NCI-H1930 (cell line): ENCODE measurements around the gene SLC17A9.

Source experiments
- DNase-seq, 2 experiments: peaks; one replicate each; lab custom pipeline; 2025; lab: John Stamatoyannopoulos, UW

The SLC17A9 gene

DNA sequence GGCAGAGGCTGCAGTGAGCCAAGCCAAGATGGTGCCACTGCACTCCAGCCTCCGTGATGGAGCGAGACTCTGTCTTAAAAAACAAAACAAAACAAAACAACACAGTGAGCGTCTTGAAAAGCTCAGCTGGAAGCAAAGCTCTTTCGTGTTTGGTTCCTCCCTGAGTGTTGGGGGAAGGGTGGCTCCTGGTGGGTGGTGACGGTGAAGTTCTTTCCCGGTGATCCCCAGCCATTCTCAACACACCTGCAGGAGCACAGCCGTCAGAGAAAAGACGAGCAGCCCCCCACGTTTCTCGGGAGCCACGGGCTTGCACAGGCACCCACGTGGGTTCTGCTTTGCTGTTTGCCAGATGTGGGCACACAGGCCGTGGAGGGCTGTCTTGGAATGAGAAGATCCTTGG is 51.0 kb downstream of the SLC17A9 start:
- DNase-seq, result no peak

DNA sequence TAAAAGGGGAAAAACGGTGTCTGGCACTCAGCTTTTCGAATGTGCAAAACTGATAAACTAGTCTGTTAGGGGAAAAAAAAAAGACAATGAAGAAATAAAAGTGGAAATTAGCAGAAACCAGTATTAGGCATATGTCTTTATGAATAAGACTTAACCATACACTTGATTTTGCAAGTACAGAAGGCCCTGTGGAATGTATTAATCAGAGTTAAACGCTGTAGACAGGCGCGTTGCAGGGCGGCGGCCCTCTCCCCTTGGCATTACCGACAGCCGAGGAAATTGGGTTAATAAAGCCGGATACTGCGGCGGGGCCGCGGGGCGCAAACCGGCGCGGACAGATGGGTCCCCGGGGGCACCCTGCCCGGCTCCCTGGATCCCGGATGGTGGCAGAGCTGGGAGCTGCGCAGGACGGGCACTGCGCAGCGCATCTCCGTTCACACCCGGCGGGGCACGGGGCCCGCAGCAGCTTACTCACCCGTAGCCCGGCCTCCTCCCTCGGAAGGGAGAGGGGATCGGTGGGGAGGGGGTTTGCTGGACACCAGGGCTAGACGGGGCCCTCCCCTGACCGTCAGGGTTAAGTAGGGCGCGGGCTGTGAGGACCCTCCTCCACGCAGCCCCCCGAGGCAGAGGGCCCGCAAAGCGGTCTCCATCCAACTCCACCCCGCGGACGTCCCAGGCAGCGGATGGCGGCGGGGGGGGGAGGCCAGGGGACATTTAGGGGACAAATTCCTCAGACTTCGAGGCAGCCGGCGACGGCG is 52.3 kb downstream of the SLC17A9 start:
- no peak for DNase-seq

DNA sequence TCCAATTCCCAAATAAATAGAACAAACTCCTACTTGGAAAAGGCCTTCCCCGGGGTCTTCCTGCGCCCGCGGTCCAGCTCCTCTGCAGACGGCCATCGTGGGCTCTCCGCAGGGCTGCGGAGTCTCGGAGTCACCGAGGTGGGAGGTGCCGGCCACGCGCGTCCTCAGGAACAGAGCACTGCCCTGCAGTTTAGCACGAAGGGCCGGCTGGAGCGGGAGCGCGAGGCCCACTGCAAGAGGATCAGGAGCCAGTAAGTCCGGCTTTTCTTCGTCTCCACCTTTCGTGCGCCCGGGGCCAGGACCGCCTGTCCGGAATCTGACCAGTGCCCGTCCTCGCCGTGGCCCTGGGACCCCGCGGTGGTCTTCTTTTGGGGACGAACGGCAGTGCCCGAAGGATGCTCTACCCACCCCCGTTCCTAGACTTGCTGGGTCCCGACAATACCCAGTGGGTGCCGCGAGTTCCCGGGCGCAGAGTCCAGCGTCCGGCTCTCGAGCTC is 52.9 kb downstream of the SLC17A9 start:
- no peak for DNase-seq

DNA sequence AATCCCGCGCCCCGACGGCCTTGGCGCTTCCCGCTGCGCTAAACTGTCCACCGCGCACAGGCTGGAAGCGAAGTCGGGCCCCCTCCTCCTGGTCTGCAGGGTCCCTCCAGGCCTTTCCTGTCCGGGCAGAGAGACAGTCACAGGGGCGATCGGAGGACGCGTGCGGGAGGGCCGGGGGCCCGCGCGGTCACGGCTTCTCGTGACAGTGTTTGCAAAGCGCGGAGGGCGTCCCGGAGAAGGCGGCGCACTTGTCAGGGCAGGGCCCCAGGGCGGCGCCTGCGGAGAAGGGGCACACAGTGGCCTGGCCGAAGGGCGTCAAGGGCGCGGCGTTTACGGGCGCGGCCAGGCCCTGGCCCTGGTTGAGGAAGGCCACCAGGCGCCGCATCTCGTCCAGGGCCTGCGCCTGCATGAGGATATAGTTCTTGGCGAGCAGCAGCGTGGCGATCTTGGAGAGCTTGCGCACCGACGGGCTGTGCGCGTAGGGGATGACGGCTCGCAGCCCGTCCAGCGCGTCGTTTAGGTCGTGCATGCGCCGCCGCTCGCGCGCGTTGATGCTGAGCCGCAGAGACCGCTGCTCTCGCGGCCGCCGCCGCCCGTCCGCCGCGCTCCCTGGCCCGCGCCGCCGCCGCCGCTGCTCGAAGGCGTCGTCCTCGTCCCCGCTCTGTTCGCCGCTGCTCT is 53.5 kb downstream of the SLC17A9 start:
- DNase-seq, result peak in 1 of 2 experiments; percentile 28

DNA sequence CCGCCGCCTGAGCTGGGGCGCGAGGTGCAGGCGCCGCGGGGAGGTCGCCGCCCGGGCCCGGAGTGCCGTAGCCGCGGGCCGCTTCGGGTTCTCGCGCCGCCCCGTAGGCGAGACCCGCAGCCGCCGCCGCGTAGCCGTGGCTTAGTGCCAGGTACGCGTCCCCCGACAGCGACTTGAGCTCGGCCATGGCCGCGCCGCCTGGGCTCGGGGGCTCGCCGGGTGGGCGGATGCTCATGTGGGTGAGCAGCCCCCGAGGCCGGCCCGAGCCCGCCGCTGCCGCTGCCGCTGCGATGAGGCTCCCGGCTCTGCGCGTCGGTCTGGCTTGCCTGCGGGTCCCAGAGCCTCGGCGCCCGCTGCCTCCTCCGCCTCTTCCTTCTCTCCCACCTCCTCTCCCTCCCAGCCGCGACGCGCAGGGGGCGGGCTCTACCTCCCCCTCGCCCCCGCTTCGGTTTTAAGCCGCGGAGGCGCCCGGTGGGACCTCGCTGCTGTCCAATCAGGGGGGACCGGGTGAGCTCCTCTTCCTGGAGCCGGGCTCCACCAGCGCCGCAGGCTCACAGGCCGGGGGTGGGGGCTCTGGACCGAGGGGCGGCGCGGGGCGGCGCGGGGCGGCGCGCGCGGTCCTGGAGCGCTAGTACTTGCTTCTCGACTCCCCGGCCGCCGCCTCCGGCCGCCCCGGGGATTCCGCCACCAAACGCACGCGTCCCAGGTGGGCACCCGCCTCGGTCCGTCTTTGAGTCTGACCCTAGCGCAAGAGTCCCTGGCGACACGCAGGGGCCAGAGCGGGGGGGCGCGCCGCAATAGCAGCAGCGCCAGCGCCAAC is 54.2 kb downstream of the SLC17A9 start, which contains the start of gene BHLHE23:
Gene BHLHE23 (minus strand): TSS at position 425 of the 820 bp plus-strand sequence. CDS start 190 bp downstream, at position 235.
- DNase-seq, result no peak

DNA sequence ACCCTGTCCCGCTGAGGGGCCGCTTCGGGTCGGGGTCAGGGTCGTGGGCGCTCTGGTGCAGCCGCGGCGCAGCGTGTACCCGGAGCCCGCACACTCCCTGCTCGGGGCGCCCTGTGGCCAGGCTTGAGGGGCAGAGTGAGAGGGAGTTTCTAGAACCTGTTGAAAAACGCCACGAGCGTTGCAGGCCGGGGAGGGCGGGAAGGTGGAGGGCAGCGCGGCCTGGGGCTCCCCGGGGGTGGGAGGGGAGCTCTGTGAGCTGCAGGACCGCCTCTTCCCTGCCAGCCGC is 54.8 kb downstream of the SLC17A9 start:
- no peak for DNase-seq

DNA sequence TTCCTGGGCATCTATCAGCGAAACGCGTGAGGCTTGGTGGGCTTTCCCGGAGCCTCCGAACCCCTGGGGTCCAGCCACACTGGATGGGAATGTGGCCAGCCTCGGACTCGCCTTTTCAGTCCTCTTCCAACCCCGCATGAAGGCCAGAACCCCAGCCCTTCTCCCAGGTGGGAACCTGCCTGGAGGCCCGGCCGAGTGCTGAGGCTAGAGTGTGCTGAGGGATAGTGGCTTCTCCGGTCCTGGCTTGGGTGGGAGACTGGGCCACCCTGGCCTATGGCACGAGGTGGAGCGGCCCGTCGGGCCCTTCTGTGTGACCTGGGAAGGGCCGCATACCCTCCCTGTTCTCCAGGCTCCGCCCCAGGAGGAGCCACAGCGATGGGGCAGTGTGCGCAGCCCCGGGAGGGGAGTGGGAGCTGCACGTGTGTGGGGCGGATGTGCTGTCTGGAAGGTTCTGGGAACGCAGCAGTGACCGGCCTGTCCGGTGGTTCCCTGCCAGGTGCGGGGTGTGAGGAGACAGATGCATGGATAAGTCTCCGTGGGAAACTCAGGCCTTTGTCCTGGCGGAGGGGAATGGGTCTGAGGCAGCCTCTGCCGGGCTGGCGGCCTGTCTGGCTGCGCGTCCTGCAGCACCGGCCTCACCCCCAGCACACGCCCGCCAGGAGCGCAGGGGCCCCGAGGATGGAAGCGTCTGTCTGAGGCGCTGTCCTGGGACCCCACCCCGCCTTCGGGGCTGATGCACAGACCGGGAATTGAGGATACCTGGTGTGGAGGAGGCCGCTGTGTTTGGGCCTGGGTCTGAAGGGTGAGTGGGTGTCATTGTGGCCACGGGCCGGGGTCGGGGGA is 55.4 kb downstream of the SLC17A9 start:
- no peak for DNase-seq

DNA sequence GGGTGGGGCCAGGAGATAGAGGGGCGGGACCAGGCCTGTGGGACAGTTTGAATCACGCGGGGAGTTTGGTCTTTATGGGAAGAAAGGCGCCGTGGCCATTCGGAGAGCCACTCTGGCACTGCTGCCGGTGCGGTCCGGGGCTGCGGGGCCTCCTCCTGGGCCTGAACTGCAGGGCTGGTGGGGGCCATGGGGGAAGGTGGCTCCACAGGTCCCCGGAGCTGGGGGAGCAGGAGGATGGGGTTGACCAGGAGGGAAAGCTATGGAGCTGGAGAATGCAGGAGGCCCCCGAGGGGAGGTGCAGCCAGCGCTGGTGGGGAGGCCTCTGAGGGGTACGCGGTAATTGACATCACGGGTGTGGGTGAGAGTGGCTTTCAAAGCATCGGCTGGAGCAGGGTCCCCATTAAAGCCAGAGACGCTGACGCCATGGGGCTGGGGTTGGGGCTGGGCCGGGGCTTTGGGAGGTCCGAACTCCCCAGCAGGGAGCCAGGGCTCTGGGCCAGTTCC is 56.1 kb downstream of the SLC17A9 start:
- no peak for DNase-seq

DNA sequence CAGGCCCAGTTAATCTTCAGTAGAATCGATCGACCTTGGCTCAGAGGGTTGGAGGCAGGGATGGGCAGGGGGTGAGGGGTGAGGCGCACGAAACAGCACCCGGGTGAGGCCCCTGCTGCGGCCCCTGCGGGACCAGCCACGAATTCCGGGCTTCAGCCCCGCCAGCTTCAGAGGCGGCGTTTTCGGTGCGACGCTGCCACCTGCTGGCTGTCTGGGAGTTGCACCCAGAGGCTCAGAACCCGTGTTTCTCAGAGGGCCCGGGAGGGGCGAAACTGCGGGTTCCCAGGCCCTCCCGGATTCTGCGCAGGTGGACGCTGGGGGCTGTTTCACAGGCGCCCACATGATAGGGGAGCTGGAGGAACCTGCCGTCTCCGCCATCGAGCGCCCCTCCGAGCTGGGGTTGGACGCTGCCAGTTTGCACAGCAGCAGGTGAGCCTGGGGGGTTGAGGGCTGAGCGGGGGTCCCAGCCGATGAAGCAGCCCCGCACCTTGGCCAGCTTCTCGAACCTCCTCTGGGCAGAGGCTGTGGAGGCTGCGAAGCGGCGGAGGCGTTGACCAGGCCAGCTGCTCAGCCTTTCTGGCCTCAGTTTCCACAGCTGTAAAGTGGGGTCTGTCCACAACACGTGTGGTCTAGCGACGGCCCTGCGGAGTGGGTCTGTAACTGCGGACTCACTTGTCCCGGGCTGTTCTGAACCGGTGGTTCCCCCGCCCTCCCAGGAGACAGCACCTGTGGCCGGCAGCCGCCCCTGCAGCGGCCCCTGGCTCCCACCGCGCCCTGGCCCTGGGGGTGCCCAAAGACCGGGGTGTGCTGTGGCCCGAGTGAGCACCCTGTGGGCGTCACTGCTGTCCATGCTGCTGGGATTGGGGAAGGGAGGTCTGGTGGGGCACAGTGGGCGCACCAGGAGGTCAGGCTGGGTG is 56.8 kb downstream of the SLC17A9 start:
- peak; percentile 38 to 75 for DNase-seq

DNA sequence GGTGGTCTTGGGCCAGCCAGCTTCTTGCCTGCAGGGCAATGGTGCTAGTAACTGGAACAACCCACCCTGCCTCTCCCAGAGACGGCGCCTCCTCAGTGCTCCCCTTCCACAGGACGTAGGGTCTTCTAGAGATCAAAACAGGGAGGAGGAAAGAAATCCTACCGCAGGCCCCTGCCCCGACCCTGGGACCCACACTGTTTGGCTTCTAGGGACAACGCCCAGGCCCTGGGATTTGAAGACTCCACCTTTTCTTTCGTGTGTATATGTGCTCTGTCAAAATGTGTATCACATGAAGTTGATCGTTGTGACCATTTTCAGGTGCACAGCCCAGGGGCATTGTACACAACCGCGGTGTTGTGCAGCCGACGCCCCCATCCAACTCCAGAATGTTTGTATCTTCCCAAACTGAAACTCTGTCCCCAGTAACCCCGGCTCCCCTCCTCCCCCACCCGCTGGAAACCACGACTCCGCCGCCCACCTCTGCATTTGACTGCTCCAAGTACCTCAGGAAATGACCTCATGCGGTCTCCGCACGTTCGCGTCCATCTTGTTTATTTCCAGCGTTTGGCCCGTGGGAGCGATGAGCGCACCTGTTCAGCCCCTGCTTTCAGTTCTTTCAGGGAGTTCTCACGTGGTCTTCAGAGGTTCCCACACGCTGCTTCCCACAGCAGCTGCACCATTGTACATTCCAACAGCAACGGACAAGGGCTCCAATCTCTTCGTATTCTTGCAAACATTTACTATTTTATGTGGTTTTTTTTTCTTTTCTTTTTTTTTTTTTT is 57.7 kb downstream of the SLC17A9 start:
- DNase-seq, result no peak

DNA sequence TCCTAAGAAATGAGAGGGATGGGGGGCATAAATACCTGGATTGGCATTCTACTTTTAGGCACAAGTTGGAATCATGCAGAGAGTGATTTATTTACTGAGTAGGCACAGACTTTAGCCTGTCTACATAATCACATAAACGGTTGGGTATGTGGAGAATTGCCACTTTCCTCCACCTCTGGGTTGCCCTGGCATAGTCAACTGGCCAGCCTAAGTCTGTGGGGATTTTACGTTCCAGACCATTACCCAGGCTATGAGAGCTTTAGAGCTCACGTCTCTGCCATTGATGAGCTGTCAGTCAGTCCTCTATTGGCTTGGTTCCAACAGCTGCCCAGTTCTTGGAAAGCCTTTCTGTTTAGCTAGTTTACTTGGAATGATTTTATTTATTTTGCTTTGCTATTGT is 59.3 kb downstream of the SLC17A9 start:
- DNase-seq, result no peak

DNA sequence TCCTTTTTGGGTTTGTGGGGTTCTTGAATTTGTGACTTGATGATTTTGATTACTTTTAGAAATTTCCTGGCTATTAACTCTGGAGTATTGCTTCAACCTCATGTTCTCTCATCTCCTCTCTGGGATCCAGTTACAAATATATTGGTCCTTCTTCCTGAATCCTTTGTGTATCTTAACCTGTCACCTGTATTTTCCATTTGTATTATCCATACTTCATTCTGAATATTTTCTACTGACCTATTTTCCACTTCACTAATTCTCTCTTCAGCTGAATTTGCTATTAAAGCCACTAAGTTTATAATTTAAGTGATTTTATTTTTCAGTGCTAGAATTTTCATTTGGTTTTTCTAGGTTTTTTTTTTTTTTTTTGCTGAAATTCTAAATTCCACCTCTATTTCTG is 60.7 kb downstream of the SLC17A9 start:
- DNase-seq, result no peak

DNA sequence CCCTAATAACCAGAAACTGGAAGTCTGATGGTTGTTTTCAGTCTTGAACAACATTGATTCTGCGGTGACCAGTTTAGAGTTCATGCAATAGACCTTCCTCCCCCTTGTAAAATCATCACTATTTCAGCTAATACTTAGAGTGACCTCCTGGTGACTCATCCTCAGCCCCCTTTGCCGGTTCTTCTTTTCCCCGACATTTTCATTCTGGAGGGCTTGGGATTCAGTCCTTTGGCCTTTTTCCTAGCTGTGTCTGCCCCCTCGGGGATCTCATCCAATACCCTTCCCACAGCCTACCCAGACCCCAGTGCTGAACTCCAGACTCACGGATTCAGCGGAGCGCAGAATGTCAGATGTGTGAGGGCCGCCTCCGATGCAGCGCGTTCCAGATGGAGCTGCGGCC is 61.8 kb downstream of the SLC17A9 start:
- no peak for DNase-seq

DNA sequence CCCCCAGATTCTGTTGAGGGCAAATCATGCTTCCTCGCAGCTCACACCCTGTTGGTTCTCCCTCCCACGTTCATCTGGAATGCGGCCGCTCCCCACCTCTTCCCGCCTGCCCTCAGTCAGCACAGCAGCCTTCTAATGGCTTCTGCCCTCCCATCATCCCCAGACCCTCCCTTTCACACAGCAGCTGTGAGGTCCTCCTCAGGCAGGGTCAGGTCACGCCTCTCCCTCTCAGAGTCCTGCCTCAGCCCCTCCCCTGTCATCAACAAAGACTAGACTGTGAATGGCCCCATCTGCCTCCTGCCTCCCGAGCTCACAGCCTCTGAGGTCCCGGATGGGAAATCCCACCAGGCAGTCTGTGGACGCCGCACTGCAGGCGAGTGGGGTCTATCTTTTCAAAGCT is 62.2 kb downstream of the SLC17A9 start:
- DNase-seq, result no peak

DNA sequence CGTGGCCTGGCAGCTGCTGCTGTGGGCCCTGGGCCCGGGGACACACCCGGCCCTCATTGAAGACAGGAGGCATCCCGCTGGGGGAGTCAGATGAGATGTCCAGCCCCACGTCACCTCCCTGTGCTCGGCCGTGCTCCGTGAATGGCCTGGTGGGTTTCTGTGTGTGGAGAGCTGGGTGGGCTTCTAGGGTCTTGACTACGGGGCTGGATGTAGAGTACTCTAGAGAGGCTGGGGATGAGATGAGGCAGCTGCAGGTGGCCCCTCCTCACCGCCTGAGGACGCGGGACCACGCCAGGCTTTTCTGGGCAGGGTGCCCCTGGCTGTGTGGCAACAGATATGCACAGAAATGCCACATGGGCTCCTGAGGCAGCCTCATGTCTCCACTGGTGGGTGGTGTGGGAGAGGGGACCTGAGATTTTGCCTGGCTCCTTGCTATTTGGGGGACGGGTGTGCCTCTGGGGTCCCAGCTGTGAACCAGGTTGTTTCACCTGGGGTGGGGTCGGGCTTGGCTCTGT is 62.7 kb downstream of the SLC17A9 start:
- DNase-seq, result no peak

DNA sequence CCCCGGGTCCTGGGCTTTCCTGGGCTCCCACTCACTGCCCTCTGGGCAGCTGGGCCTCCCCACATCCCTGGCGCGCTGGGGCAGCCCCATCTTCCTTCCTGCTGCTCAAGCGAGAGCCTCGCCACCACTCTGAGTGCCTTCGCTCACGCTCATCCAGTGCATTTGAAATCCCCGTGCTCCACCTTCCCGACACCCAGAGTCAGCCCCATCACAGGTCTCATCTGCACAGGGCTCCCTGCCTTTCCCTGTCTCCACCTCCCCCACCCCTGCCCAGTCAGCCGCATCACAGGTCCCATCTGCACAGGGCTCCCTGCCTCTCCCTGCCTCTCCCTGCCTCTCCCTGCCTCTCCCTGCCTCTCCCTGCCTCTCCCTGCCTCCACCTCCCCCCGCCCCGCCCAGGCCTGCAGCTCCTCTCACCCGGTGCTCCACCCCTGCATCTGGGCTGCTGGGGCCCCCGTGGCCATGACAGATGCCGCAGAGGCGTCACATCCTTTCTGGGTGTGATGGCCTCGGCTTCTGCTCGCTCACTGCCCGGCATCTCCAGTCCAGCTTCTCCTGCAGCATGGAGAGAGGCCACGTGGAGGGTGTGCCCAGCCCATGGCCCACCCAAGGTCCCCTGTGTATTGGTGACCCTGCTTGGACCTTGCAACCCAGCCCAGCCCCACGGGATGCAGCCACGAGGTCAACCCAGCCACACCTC is 63.3 kb downstream of the SLC17A9 start:
- DNase-seq, result no peak

DNA sequence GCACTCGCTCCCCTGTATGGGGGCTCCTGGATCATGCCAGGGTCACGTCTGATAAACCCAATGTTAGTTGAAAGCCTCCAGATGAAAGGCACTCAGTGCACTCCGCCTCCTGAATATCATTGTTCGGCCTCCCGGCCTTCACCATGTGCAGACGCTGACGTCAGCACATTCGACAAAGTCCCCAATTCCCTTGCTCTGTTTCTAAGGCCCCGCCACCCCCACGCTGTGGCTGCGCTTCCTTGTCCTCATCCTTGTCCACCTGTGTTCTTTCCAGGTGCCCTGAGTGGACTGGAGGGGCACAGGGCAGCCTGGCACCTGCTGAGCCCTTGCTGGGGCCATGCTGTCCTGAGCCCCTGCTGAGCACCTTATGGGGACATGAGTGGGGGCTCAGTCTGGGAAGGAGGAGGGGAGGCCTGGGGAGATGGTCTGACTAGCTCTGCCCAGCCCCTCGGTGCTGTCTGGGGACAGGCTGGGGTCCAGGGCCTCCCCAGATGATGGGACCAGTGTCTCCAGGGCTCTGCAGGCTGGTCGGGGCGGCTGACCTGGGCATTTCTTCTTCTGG is 64.1 kb downstream of the SLC17A9 start:
- DNase-seq, result no peak

DNA sequence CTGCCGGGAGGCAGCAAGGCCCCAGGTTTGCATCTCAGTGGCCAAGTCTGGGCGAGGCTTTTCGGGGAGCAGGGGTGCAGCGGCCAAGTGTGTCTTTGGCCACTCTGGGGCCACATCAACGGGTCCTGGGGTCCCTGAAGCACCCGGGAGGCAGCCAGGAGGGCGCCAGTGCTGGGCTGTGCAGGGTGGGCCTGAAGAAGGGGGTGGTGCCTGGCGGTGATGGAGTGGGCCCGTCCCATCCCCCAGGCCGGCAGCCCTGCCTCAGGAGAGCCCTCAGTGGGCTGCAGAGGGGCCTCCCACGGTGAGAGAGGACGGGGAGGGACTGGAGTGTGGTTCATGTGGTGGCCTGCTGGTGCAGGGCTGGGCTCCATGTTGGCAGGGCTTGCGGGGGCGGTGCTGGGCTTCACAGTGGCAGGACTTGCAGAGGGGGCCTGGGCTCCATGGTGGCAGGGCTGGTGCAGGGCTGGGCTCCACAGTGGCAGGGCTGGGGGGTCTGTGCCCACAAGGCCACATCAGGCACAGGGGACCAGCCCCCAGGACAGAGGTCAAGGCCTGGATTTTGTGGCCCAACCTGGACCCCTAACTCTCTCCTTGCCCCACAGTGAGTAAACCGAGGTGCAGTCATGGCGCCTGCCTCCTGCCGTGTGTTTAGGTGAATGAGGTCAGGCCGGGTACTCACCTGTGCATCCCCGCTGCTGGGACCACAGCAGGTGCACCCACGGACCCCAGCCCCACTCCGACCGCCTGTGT is 64.7 kb downstream of the SLC17A9 start:
- no peak for DNase-seq
